H1 (cell line): ENCODE measurements around the gene ARF3. TPM values are rescaled to one million over a fixed set of nuclear protein-coding genes. Genes with fewer than 3 reads are reported as not detected.

ENCODE experiments used
- CTCF ChIA-PET: fragments of 300-600 bp; sonication (Branson Sonifier 250); formaldehyde crosslinking; loops from one replicate; lab custom pipeline; 2021; ENCODE audit not compliant: partially characterized antibody; lab: Charles Lee
- POLR2A ChIA-PET: fragments of 300-600 bp; sonication (Branson Sonifier 250); formaldehyde crosslinking; loops from one replicate; lab custom pipeline; 2021; ENCODE audit warnings: inconsistent platforms; ENCODE audit not compliant: partially characterized antibody; lab: Charles Lee
- DNase-seq, 2 experiments: peaks; one replicate each; pipeline versions ENCODE4 v3.0.0 to v3.0.0-alpha.2; 2010 to 2022; ENCODE audit warnings: low spot score in 2 of 2, low read depth in 1 of 2, mixed read lengths in 1 of 2
- FAIRE-seq: peaks from 2 replicates; lab custom pipeline; 2011; peaks lifted over from hg19 to GRCh38; lab: Jason Lieb, UNC
- H2AFZ ChIP-seq: 2 replicates; pipeline ENCODE4 v1.8.1; 2012; ENCODE audit warnings: low read length, inconsistent platforms
- H2AK5ac ChIP-seq: 2 replicates; pipeline ENCODE4 v1.6.1; 2013; ENCODE audit warnings: low read depth, low read length
- H2BK120ac ChIP-seq: replicated peaks from 2 replicates; pipeline ENCODE3; 2013; ENCODE audit warnings: low read depth, low read length, inconsistent platforms
- H2BK12ac ChIP-seq: 2 replicates; pipeline ENCODE4 v1.6.1; 2013; ENCODE audit warnings: low read depth, low read length
- H2BK15ac ChIP-seq: 2 replicates; pipeline ENCODE4 v1.6.1; 2013; ENCODE audit warnings: low read length
- H2BK20ac ChIP-seq: 2 replicates; pipeline ENCODE4 v1.6.1; 2013; ENCODE audit warnings: low read length
- H2BK5ac ChIP-seq: 2 replicates; pipeline ENCODE4 v1.6.1; 2013; ENCODE audit warnings: low read depth, low read length
- H3K14ac ChIP-seq: 2 replicates; pipeline ENCODE4 v1.6.1; 2013; ENCODE audit warnings: inconsistent platforms; ENCODE audit not compliant: insufficient read length
- H3K18ac ChIP-seq: 2 replicates; pipeline ENCODE4 v1.6.1; 2013; ENCODE audit warnings: low read length; ENCODE audit errors: extremely low read depth
- H3K23ac ChIP-seq: 2 replicates; pipeline ENCODE4 v1.6.1; 2013; ENCODE audit warnings: inconsistent platforms; ENCODE audit not compliant: insufficient read length
- H3K23me2 ChIP-seq: 2 replicates; pipeline ENCODE4 v1.6.1; 2013; ENCODE audit warnings: low read depth, low read length
- H3K27ac ChIP-seq: 2 replicates; pipeline ENCODE4 v1.6.1; 2011; ENCODE audit warnings: low read depth, low read length, inconsistent platforms
- H3K27me3 ChIP-seq, 4 experiments: replicated peaks in 1 of 4; 1 replicate in 1 of 4; 2 replicates in 3 of 4; pipeline versions ENCODE4 v1.6.1 to v1.8.1; 2011 to 2013; ENCODE audit warnings: low read length in 3 of 4, mild to moderate bottlenecking in 3 of 4, inconsistent platforms in 2 of 4, mixed read lengths in 2 of 4, moderate library complexity in 1 of 4; ENCODE audit not compliant: control insufficient read depth in 3 of 4, insufficient read depth in 3 of 4; ENCODE audit errors: extremely low read depth in 1 of 4
- H3K36me3 ChIP-seq, 4 experiments: 2 replicates each; pipeline versions ENCODE4 v1.6.1 to v1.8.1; 2011 to 2013; ENCODE audit warnings: mild to moderate bottlenecking in 4 of 4, low read length in 3 of 4, moderate library complexity in 2 of 4, control low read depth in 1 of 4, inconsistent platforms in 1 of 4; ENCODE audit not compliant: insufficient read depth in 4 of 4, control insufficient read depth in 2 of 4
- H3K4ac ChIP-seq: replicated peaks from 2 replicates; pipeline ENCODE3; 2013; ENCODE audit warnings: low read length, low read depth, mixed read lengths, inconsistent platforms; ENCODE audit not compliant: insufficient read length
- H3K4me1 ChIP-seq, 4 experiments: replicated peaks in 1 of 4; 1 replicate in 1 of 4; 2 replicates in 3 of 4; pipeline versions ENCODE4 v1.6.1 to v1.8.1; 2011 to 2013; ENCODE audit warnings: low read length in 3 of 4, inconsistent platforms in 2 of 4, mixed read lengths in 1 of 4; ENCODE audit not compliant: insufficient read depth in 4 of 4, control insufficient read depth in 3 of 4
- H3K4me2 ChIP-seq, 2 experiments: 2 replicates each; pipeline versions ENCODE4 v1.6.1 to v1.8.1; 2011 to 2013; ENCODE audit warnings: low read depth in 2 of 2, low read length in 2 of 2, control low read depth in 1 of 2, inconsistent platforms in 1 of 2, mild to moderate bottlenecking in 1 of 2; ENCODE audit not compliant: insufficient read depth in 1 of 2
- H3K4me3 ChIP-seq, 4 experiments: fragments of 200-600, 300-600 bp in 1 of 4; sonication (generic), shearing (Covaris generic), sonication (Bioruptor Twin) in 1 of 4; 2 replicates each; pipeline versions ENCODE4 v1.5.1 to v1.8.1; 2011 to 2016; ENCODE audit warnings: low read length in 4 of 4, low read depth in 3 of 4, control low read depth in 2 of 4, inconsistent platforms in 2 of 4, mild to moderate bottlenecking in 2 of 4, mixed read lengths in 1 of 4, moderate library complexity in 1 of 4; ENCODE audit not compliant: insufficient read depth in 2 of 4; ENCODE audit errors: extremely low read depth in 1 of 4
- H3K56ac ChIP-seq: replicated peaks from 2 replicates; pipeline ENCODE3; 2013; ENCODE audit warnings: low read depth, mild to moderate bottlenecking, mixed read lengths, low read length, inconsistent platforms; ENCODE audit not compliant: insufficient read length
- H3K79me1 ChIP-seq: 2 replicates; pipeline ENCODE4 v1.6.1; 2013; ENCODE audit warnings: low read depth, low read length, control low read depth
- H3K79me2 ChIP-seq, 2 experiments: 2 replicates each; pipeline versions ENCODE4 v1.6.1 to v1.8.1; 2012 to 2013; ENCODE audit warnings: low read length in 2 of 2, mild to moderate bottlenecking in 2 of 2, inconsistent platforms in 1 of 2; ENCODE audit not compliant: insufficient read depth in 2 of 2, control insufficient read depth in 1 of 2
- H3K9ac ChIP-seq, 4 experiments: replicated peaks in 1 of 4; 1 replicate in 1 of 4; 2 replicates in 3 of 4; pipeline versions ENCODE4 v1.6.1 to v1.8.1; 2011 to 2013; ENCODE audit warnings: low read depth in 3 of 4, low read length in 3 of 4, control low read depth in 2 of 4, mild to moderate bottlenecking in 2 of 4, moderate library complexity in 2 of 4, inconsistent platforms in 1 of 4; ENCODE audit errors: extremely low read depth in 1 of 4
- H3K9me3 ChIP-seq, 2 experiments: 2 replicates each; pipeline versions ENCODE4 v1.6.1 to v1.8.1; 2012 to 2013; ENCODE audit warnings: mild to moderate bottlenecking in 2 of 2, moderate library complexity in 2 of 2, control low read depth in 1 of 2, inconsistent platforms in 1 of 2, low read depth in 1 of 2, low read length in 1 of 2, mixed read lengths in 1 of 2; ENCODE audit not compliant: insufficient read depth in 2 of 2
- H4K20me1 ChIP-seq, 2 experiments: replicated peaks in 1 of 2; 2 replicates each; pipeline versions ENCODE3 to v1.8.1; 2011 to 2013; ENCODE audit warnings: inconsistent platforms in 2 of 2, low read length in 2 of 2, mild to moderate bottlenecking in 1 of 2; ENCODE audit not compliant: insufficient read depth in 2 of 2, control insufficient read depth in 1 of 2
- H4K5ac ChIP-seq: 2 replicates; pipeline ENCODE4 v1.6.1; 2013; ENCODE audit warnings: low read length, low read depth, mixed read lengths, inconsistent platforms; ENCODE audit not compliant: insufficient read length
- H4K8ac ChIP-seq: 2 replicates; pipeline ENCODE4 v1.8.0; 2013; ENCODE audit warnings: mild to moderate bottlenecking, moderate library complexity, low read length, inconsistent platforms; ENCODE audit not compliant: insufficient read depth; ENCODE audit errors: extremely low read depth
- H4K91ac ChIP-seq: replicated peaks from 2 replicates; pipeline ENCODE3; 2013; ENCODE audit warnings: low read length, mixed read lengths, inconsistent platforms; ENCODE audit not compliant: insufficient read length
- ATF2 ChIP-seq: IDR thresholded peaks from 2 replicates; pipeline ENCODE4 v1.6.1; 2012; ENCODE audit warnings: low read length, inconsistent platforms
- BCL11A ChIP-seq, 2 experiments: IDR thresholded peaks; one replicate each; pipeline ENCODE4 v1.6.1; 2011; ENCODE audit warnings: low read depth in 2 of 2, low read length in 2 of 2, mild to moderate bottlenecking in 2 of 2
- CBX8 ChIP-seq: fragments of 300-800, 300-1000 bp; sonication (generic); IDR thresholded peaks from 2 replicates; pipeline ENCODE4 v1.7.1; 2016; ENCODE audit warnings: low read depth, low read length, borderline replicate concordance
- GTF2F1 ChIP-seq: IDR thresholded peaks from 2 replicates; pipeline ENCODE4 v1.6.1; 2012; ENCODE audit warnings: low read depth, low read length, improper control_type of control experiment, borderline replicate concordance
- MAX ChIP-seq: IDR thresholded peaks from 2 replicates; pipeline ENCODE4 v1.6.1; 2012; ENCODE audit warnings: inconsistent platforms
- SIX5 ChIP-seq: IDR thresholded peaks from 2 replicates; pipeline ENCODE4 v1.6.1; 2011; ENCODE audit warnings: mild to moderate bottlenecking, low read depth, low read length
- SRF ChIP-seq: IDR thresholded peaks from 2 replicates; pipeline ENCODE4 v1.6.1; 2011; ENCODE audit warnings: mild to moderate bottlenecking, low read depth, low read length, moderate library complexity
- SUZ12 ChIP-seq: fragments of 200-600 bp; sonication (generic); IDR thresholded peaks from 2 replicates; pipeline ENCODE4 v1.6.1; 2012; ENCODE audit warnings: mild to moderate bottlenecking, inconsistent platforms, low read length, moderate library complexity, mixed read lengths
- USF2 ChIP-seq: IDR thresholded peaks from 2 replicates; pipeline ENCODE4 v1.6.1; 2011; ENCODE audit warnings: low read length, improper control_type of control experiment
- YY1 ChIP-seq: IDR thresholded peaks from 2 replicates; pipeline ENCODE4 v1.6.1; 2011; ENCODE audit warnings: low read depth, mild to moderate bottlenecking, low read length
- WGBS, 2 experiments: shearing (Covaris generic) in 1 of 2; methylation state at CpG; one replicate each; pipeline versions ENCODE4 v1.1.6 to v1.1.7; 2013 to 2015; ENCODE audit warnings: low lambda C conversion rate in 2 of 2, mixed read lengths in 2 of 2, inconsistent platforms in 1 of 2, low coverage in 1 of 2, missing lambda C conversion rate in 1 of 2; ENCODE audit not compliant: insufficient replicate concordance in 2 of 2, insufficient coverage in 1 of 2, insufficient read length in 1 of 2; ENCODE audit errors: extremely low coverage in 1 of 2, missing lambda C conversion rate in 1 of 2; 5-methylcytosine and 5-hydroxymethylcytosine counted together
- polyA plus RNA-seq, 7 experiments: library from polyadenylated mRNA; depleted of rRNA in 3 of 7; stranded (reverse) in 5 of 7; unstranded in 2 of 7; fragments of >200 nt in 5 of 7; fragments of 200-250 nt in 2 of 7; gene quantifications; 1 replicate in 5 of 7; 2 replicates in 1 of 7; 4 replicates in 1 of 7; pipeline versions ENCODE4 v1.2.1 to v1.2.3, GENCODE V29; 2011 to 2013; ENCODE audit warnings: missing spikeins in 2 of 7, mixed read lengths in 2 of 7
- total RNA-seq: library from RNA; stranded (reverse); fragmentation: NEBNext Ultra II Directional; extraction: Animal tissue kit (Norgen Biotek cat#: 25700); gene quantifications from 2 replicates; pipeline ENCODE4 v1.2.1, GENCODE V29; 2021

The ARF3 gene
- total and polyA plus RNA-seq, 2 of the 8 experiments (the other 6 are each of a cell fraction or from before 2014, with no cell fraction given), result 231 to 250 TPM

- Histone ChIP-seq H3K18ac (no peak overlapping the region), H3K79me1 (no peaks in the 10 kb centered on the region), H2BK120ac (no peak overlapping the region), H4K5ac (no peak overlapping the region), H2BK20ac (no peak overlapping the region), H3K36me3 (peaks cover 0 to 8% (median 6%) of the 10 kb centered on the region in 4 experiments; a peak in 3 of 8 replicates), H3K79me2 (no peaks in the 10 kb centered on the region), H2AK5ac (no peak overlapping the region), H2BK5ac (no peak overlapping the region), H3K4me3 (no peak overlapping the region), H4K20me1 (peaks cover 0 to 3% of the 10 kb centered on the region in 2 experiments), H3K14ac (no peak overlapping the region), H3K9me3 (no peaks in the 10 kb centered on the region; a peak in 1 of 4 replicates), H3K27ac (no peak overlapping the region), H4K8ac (no peak overlapping the region), H3K4ac (no peak overlapping the region), H3K9ac (no peak overlapping the region), H2BK15ac (no peak overlapping the region), H3K4me2 (no peak overlapping the region), H4K91ac (no peak overlapping the region), H3K27me3 (no peaks in the 10 kb centered on the region), H3K56ac (no peak overlapping the region), H2BK12ac (no peak overlapping the region), H3K23ac (no peak overlapping the region), H3K23me2 (no peaks in the 10 kb centered on the region), H3K4me1 (no peaks in the 10 kb centered on the region), H2AFZ (no peak overlapping the region)
- WGBS, 2 experiments, result 90% methylated on average over 3 of the region's 3 CpGs; no CpG with 5 or more reads in 1 of the 2 experiments
- DNase-seq (no peak), FAIRE-seq (no peak)
- ChIA-PET POLR2A (no interaction called here), CTCF (interaction anchor here (1.3 to 2.0 kb wide), 3 partner anchors 12 to 18 kb away, joined by 3 to 6 read pairs (median 4); a partner anchor contains a TSS)
- TF ChIP-seq SRF (no peak), SUZ12 (no peak), GTF2F1 (no peak), BCL11A (IDR thresholded peaks at IDR 0.05; ENCODE audit: low read depth in 2 of 2, low read length in 2 of 2) (no peak), SIX5 (no peak), ATF2 (no peak), USF2 (no peak), CBX8 (no peak), MAX (no peak), YY1 (no peak)
Observed at GRCh38 chr12:48917857-48918537, 39.3 kb downstream of the ARF3 start.
